ENCODE data around the gene PHF12.

- TF ChIP-seq POLR2A (IDR thresholded peaks at IDR 0.05) = no peak
- no peak for TF ChIP-seq CTCF (IDR thresholded peaks at IDR 0.05 in 8 of 11, conservative IDR thresholded peaks at IDR 0.05 in 3 of 11)
Observed at GRCh38 chr17:28875848-28876550, 75.3 kb downstream of the PHF12 start.
